Vagina (tissue), 2 donors: ENCODE results near the gene TKTL1. TPM values are rescaled to one million over a fixed set of nuclear protein-coding genes. Genes with fewer than 3 reads are reported as not detected.
A peak's percentile ranks its signal among the peaks of the same experiment; 100 is the strongest.

ENCODE experiments used
- DNase-seq, 2 donors: peaks; one replicate each; pipeline ENCODE4 v3.0.0-alpha.2; 2017; ENCODE audit errors: extremely low spot score in 2 of 2
- H3K27ac ChIP-seq: fragments of 200-600 bp; sonication (generic); one replicate; pipeline ENCODE4 v1.5.1; 2019
- H3K27me3 ChIP-seq: fragments of 200-600 bp; sonication (generic); one replicate; pipeline ENCODE4 v1.5.1; 2019
- H3K36me3 ChIP-seq, 2 donors: fragments of 200-600 bp; sonication (generic); one replicate each; pipeline ENCODE4 v1.5.1; 2017 to 2019
- H3K4me1 ChIP-seq: fragments of 200-600 bp; sonication (generic); one replicate; pipeline ENCODE4 v1.5.1; 2019
- H3K4me3 ChIP-seq, 2 donors: fragments of 200-600 bp; sonication (generic); 1 replicate in 1 of 2; 2 replicates in 1 of 2; pipeline ENCODE4 v1.5.1; 2016 to 2019
- H3K9me3 ChIP-seq: fragments of 200-600 bp; sonication (generic); one replicate; pipeline ENCODE4 v1.5.1; 2019
- CTCF ChIP-seq, 3 experiments: fragments of 450-650 bp in 2 of 3; fragments of 200-600 bp in 1 of 3; sonication (generic) in 1 of 3; IDR thresholded peaks; one replicate each; pipeline ENCODE4 v1.5.1; 2017 to 2019; ENCODE audit warnings: antibody characterized with exemption in 3 of 3, mild to moderate bottlenecking in 2 of 3, moderate library complexity in 2 of 3
- POLR2A ChIP-seq, 2 donors: fragments of 450-650 bp; IDR thresholded peaks; one replicate each; pipeline ENCODE4 v1.6.1; 2017; ENCODE audit warnings: antibody characterized with exemption in 2 of 2, mild to moderate bottlenecking in 2 of 2, moderate library complexity in 2 of 2
- POLR2AphosphoS5 ChIP-seq, 2 donors: sonication (generic); formaldehyde crosslinking; IDR thresholded peaks; one replicate each; pipeline ENCODE4 v1.9.0; 2017; ENCODE audit warnings: antibody characterized with exemption in 2 of 2, mild to moderate bottlenecking in 2 of 2, low read depth in 1 of 2; ENCODE audit not compliant: insufficient read depth in 1 of 2
- intact Hi-C: fragments of 100-400 bp; cut with DNase I; formaldehyde crosslinking; loops from one replicate; pipeline ENCODE4 v1.15.1; 2023
- total RNA-seq: library from RNA; depleted of rRNA; stranded (reverse); fragments of >200 nt; gene quantifications from one replicate; pipeline ENCODE4 v1.2.3, GENCODE V29; 2016

The TKTL1 gene
- total RNA-seq, 1 donor from 2014 or later: not detected

DNA sequence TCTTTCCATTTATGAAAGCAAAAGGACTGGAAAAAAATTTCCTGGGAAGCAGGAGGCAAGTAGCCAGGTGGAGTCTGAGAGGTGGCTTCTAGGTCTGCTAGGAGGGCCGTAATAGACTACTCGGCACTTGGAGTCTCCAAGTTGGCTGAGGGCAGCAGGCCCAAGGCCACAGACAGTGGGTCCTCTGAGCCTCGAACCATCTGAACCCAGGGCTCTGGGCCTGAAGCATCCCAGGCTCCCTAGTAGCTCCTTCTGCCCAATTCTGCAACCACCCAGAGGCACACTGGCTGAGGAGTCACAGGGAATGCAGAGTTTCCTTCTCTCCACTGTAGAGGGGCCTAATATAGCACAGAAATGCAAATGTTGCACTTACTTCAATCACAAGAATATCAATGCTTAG lies 19.8 kb downstream of the TKTL1 start:
- intact Hi-C loops: no loop called here
- Histone ChIP-seq H3K9me3 (no peaks in the 10 kb centered on the region), H3K4me1 (no peaks in the 10 kb centered on the region), H3K27me3 (no peaks in the 10 kb centered on the region), H3K27ac (no peak overlapping the region), H3K4me3 (no peak overlapping the region), H3K36me3 (no peaks in the 10 kb centered on the region)
- DNase-seq: no peak
- TF ChIP-seq POLR2A (IDR thresholded peaks at IDR 0.05): no peak
- TF ChIP-seq POLR2AphosphoS5 (IDR thresholded peaks at IDR 0.05; ENCODE audit: insufficient read depth in 1 of 2, low read depth in 1 of 2): no peak
- no peak for TF ChIP-seq CTCF (IDR thresholded peaks at IDR 0.05)

DNA sequence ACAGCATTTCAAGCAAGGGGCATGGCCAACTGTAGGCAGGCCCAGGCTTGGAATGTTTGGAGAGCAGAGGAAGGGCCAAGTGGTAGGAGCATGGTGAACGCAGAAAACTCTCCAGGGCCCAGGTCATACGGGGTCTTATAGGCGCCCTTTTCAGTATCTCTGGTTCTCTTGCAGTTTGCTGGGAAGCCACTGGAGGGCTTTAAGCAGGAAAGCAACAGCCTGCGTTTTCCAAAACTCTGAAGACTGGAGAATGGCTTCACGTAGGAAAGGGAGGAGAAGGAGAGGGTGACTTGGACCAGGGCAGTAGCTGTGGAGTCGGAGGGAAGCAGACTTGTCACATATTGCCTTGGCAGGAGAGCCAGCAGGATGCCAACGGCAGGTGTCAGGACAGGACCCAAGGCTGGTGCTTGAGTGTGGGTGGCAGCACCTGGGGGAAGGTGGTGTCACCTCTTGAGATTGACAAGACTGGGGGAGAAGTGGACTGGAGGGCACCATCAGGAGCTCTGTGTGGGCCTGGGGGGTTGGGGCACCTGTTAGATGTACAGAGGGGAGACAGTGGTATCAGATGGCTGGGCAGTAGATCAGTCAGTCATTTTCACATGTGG lies 21.9 kb downstream of the TKTL1 start:
- intact Hi-C loops: no loop called here
- no peak for DNase-seq
- Histone ChIP-seq H3K4me3 (no peak overlapping the region), H3K36me3 (no peaks in the 10 kb centered on the region), H3K27me3 (no peaks in the 10 kb centered on the region), H3K27ac (no peak overlapping the region), H3K9me3 (no peaks in the 10 kb centered on the region), H3K4me1 (no peaks in the 10 kb centered on the region)
- TF ChIP-seq CTCF (IDR thresholded peaks at IDR 0.05) (peak in 1 of 3 experiments; percentile 39), POLR2A (IDR thresholded peaks at IDR 0.05) (no peak)

GRCh38 chrX:154320406-154320805 lies 24.8 kb downstream of the TKTL1 start:
- no peak for DNase-seq
- Histone ChIP-seq H3K36me3 (no peaks in the 10 kb centered on the region), H3K4me3 (no peak overlapping the region), H3K27me3 (no peaks in the 10 kb centered on the region), H3K9me3 (no peaks in the 10 kb centered on the region), H3K27ac (no peak overlapping the region), H3K4me1 (no peaks in the 10 kb centered on the region)
- intact Hi-C loops: no loop called here
- no peak for TF ChIP-seq POLR2AphosphoS5 (IDR thresholded peaks at IDR 0.05; ENCODE audit: insufficient read depth in 1 of 2, low read depth in 1 of 2)

DNA sequence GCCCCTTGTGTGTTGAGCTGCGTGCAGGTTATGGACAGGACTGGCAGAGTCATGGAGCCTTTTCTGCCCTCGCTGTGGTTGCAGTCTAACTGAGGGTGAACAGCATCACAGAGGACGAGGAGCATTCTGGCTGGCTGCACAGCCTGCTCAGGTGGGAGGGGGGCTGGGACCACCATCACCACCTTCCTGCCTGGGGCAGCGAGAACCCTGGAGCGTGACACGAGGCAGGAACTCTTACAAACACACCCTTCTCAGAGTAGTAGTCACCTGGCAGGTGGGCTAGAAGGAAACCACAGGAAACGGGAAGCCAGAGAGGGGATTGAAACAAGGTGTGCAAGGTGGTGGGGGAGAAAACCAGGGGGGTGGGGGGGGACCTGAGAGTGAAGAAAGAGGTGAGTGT lies 25.6 kb downstream of the TKTL1 start:
- Histone ChIP-seq H3K27me3 (no peaks in the 10 kb centered on the region), H3K27ac (no peak overlapping the region), H3K4me3 (no peak overlapping the region), H3K36me3 (no peaks in the 10 kb centered on the region), H3K9me3 (no peaks in the 10 kb centered on the region), H3K4me1 (no peaks in the 10 kb centered on the region)
- TF ChIP-seq POLR2A (IDR thresholded peaks at IDR 0.05) (no peak), POLR2AphosphoS5 (IDR thresholded peaks at IDR 0.05; ENCODE audit: insufficient read depth in 1 of 2, low read depth in 1 of 2) (no peak)
- no peak for DNase-seq
- intact Hi-C loops: no loop called here

GRCh38 chrX:154321594-154321993 lies 26.0 kb downstream of the TKTL1 start:
- intact Hi-C loops: no loop called here

More at GRCh38 chrX:154321594-154321993, 26.0 kb downstream of the TKTL1 start:
- Histone ChIP-seq H3K4me1 (no peaks in the 10 kb centered on the region), H3K27ac (no peak overlapping the region), H3K4me3 (no peak overlapping the region), H3K27me3 (no peaks in the 10 kb centered on the region), H3K9me3 (no peaks in the 10 kb centered on the region), H3K36me3 (no peaks in the 10 kb centered on the region)
- DNase-seq: no peak
- TF ChIP-seq POLR2A (IDR thresholded peaks at IDR 0.05) (no peak), CTCF (IDR thresholded peaks at IDR 0.05) (no peak), POLR2AphosphoS5 (IDR thresholded peaks at IDR 0.05; ENCODE audit: insufficient read depth in 1 of 2, low read depth in 1 of 2) (no peak)
